COLO829 (cell line): Measurements from ENCODE around the gene DLG2.

Source experiments
- DNase-seq: peaks from one replicate; pipeline ENCODE4 v3.0.0; 2012; ENCODE audit warnings: low spot score

The DLG2 gene

DNA sequence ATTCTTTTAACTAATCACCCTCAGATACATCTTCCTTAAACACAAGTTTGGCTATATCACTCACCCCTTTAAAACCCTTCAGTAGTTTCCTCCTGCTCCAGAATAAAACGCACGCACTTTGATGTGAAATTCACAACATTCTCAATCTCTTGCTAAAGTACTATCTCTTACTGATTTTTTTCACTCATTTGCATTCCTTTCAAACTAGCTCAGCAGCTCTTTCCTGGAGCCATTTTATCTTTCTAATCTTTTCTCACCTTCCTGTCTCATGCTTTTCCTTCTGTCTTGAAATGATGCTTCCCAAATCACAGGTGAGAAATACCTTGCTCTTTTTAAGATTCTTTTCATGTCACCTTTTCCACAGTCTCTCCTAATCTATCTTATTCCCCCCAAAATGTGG is 1074.4 kb downstream of the DLG2 start:
- DNase-seq, result no peak

GRCh38 chr11:84549217-84549616 is 1077.9 kb downstream of the DLG2 start:
- DNase-seq, result no peak

GRCh38 chr11:84544566-84544965 is 1082.6 kb downstream of the DLG2 start:
- DNase-seq, result no peak

- DNase-seq, result no peak
Measured at GRCh38 chr11:84543367-84544159, 1083.6 kb downstream of the DLG2 start.

GRCh38 chr11:84541731-84542340 is 1085.3 kb downstream of the DLG2 start:
- DNase-seq, result no peak

DNA sequence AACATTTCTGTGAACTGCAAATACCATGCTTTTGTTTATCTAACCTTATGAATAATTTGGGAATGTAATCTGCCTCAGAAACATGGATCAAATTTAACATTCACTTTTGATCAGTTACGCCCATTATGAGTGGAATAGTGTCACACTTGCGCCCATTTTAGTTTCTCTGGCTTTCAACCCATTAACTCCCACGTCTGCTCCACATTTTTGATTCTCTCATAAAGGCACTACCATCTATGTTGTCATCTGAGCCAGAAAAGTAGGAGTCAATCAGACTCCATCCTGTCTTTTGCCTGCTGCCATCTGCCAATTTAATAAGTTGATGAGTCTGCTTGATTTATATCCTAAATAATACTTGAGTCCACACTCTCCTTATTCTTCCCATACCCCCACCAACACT is 1090.7 kb downstream of the DLG2 start:
- DNase-seq, result no peak

DNA sequence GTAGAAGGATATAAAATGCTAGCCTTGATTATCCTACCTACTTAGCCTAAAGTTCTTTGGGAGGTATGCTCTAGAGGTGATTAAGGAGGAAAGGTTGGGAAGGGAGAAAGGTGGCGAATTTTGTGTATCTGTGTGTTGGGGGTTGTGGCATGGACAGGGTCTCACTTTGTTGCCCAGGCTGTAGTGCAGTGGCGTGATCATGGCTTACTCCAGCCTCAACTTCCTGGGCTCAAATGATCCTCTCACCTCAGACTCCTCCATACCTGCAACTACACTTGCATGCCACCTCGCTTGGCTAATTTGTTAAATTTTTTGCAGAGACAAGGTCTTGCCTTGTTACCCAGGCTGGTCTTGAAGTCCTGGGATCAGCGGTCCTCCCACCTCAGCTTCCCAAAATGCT is 1094.8 kb downstream of the DLG2 start:
- DNase-seq, result no peak

- no peak for DNase-seq
Measured at GRCh38 chr11:84526250-84526649, 1100.9 kb downstream of the DLG2 start.

DNA sequence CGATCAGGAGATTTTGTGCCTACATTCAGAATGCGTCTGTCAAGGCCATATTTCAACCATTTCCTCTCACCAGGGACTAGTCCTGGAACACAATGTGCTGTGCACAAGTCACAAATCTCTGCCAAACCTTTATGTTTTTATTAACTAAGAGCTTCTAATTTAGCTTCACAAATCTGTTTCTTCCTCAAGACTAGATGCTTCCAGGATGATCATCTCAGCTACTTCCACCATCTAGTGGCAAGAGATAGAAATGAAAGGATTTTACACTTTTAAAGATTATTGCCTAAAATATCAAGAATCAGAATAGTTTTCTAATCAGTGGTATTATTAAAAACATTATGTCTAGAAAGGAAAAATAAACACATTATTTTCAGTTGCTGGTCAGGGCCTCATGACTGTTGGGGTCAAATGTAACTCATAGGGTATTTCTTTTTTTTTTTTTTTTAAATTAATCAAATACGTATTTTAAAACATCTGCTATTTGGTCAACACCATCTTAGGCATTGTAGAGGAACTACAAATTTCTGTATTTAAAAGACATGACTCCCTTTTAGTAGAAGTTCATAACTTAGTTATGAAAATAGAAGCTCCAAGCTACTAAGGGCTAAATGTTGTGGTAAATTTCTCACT is 1102.6 kb downstream of the DLG2 start:
- peak; percentile 33 for DNase-seq

DNA sequence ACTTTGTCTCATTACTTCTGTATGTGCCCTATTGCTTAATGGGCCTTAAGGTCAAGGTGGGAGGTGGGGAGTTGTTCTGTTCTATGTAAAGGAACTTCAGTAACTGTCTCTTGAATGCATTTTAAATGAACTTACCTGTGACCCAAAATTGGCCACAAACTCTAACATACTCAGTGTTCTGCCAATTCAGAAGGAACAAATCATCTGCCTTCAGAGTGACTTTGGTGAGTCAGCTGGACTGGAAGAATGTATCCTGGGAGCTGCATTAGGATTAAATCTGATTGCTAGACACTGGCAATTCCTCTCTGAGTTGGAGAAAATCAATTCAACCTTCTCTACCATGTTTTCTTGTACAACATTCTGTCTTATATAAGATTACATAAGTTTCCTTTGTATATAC is 1104.8 kb downstream of the DLG2 start:
- no peak for DNase-seq

DNA sequence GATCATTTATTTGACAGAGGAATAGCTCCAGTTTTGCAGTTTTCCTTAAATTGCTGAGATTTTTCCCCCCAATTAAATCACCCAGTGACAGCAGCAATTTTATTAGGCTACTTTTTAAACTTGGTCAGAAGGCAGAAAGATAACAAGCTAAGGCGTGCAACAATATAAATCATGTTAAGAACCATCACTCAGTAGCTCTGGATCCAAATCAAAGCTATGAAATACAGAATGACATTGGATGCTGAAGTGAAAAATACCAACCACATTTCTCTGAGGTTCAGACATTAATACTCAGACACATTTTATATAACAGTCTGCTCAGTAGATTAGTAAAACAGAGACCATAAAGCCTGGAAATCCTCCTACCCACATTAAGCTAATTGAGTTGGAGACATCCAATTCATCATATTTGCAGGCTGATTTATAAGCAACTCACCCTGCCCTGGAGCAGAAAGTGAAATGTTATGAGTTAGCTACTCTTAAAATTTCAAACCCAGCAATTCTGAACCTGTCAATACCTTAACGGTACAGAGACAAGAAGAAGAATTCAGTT is 1108.4 kb downstream of the DLG2 start:
- no peak for DNase-seq

DNA sequence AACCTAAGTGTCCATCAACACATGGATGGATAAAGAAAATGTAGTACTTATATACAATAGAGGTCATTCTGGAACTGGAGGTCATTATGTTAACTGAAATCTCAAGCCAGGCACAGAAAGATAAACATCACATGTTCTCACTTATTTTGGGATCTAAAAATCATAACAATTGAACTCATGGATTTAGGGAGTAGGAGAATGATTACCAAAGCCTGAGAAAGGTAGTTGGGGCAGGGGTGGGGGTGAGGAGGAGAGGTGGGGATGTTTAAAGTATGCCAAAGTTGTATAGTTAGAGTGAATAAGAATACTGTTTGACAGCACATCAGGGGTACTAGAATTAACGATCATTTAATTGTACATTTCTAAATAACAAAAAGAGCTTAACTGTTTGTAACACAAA is 1112.7 kb downstream of the DLG2 start:
- no peak for DNase-seq

GRCh38 chr11:84503503-84503902 is 1123.6 kb downstream of the DLG2 start:
- DNase-seq, result no peak

DNA sequence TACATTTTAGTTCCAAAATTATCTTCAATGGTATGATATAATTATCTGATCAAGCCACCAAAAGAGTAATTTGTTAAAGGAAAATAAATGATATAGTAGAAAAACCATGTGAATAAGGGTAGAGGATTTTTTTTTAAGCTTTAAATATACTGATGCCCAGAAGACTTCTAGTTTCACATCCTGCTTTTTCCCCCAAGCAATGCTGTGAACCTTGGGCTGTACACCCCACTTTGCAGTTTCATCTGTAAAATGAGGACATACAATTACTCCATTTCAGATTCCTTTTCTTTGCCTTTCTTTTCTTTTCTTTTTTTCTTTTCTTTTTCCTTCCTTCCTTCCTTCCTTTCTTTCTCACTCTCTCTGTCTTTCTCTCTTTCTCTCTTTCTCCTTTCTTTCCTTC is 1125.4 kb downstream of the DLG2 start:
- no peak for DNase-seq

GRCh38 chr11:84497981-84498411 is 1129.1 kb downstream of the DLG2 start:
- DNase-seq, result peak; percentile 15

- no peak for DNase-seq
Measured at GRCh38 chr11:84497181-84497580, 1130.0 kb downstream of the DLG2 start.

DNA sequence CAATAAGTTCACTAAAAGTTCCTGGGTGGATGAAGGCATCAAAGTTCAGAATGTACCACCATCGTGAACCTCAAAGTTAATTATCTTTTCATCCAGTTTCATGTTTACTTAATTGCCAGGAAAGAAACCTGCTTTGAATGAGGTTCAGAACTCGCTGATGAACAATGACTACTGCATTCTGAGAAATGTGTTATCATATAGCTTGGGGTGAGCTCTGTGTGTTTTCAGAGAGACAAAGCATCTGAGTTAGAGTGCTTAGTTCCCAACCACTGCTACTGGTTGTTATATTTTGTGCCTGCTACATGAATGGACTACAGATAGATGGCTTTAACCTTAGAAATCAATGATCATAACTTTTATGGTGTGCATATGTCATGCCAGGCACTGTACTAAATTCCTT is 1131.0 kb downstream of the DLG2 start:
- DNase-seq, result no peak

DNA sequence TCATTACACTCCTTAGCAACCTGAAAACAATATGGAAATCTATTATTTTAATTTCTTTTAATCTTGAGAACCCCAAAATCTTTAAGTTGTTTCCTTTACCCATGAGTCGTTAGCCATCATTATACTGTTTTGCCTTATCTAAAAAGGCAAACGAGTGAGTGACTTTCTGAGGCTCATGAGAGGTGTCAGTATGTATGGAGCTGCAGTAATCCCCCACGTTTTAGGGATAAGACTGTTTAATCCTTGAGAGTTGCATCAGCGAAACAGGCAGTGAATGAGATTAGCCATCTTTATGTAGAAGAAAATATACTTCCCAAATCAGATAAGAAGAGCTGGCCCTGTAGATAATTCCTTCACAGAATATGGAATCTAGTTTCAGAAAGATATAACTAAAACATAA is 1147.0 kb downstream of the DLG2 start:
- no peak for DNase-seq

GRCh38 chr11:84476581-84476980 is 1150.6 kb downstream of the DLG2 start:
- no peak for DNase-seq

DNA sequence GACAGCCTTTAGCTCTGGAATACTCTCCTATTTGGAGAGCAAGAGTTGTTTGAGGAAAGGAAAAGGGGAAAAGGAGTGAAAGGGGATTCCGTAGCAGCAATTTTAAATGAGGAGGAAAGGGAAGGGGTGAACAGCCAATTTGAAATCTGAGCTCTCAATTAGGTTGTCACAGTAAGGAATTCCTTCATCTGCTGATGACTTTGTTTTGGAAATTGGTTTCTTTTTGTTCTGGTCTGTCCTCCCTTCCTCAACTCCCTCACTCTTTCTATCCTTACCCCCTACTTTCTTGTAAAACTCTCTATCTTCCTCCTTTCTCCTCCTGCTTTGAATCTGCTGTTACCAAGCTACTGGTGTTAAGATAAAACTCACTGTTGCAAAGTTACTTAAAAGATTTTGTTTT is 1155.6 kb downstream of the DLG2 start:
- no peak for DNase-seq

DNA sequence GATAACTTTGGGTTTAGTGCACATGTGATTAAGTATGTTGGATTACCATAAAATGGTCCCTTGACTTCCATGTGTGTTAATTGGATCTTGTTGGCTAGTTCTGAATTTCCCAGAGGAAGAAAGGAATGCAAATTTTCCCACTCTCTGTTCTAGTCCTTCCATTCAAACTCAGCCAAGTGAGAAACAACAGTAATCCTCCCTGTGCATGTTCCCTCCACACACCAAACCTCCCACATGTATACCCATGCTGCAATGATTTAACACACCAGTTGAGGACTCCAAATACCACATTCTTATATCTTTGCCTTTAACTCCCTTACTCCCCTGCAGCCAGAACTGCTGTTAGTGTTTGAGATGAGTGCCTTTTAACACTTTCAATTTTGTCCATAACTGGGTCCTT is 1158.9 kb downstream of the DLG2 start:
- no peak for DNase-seq

DNA sequence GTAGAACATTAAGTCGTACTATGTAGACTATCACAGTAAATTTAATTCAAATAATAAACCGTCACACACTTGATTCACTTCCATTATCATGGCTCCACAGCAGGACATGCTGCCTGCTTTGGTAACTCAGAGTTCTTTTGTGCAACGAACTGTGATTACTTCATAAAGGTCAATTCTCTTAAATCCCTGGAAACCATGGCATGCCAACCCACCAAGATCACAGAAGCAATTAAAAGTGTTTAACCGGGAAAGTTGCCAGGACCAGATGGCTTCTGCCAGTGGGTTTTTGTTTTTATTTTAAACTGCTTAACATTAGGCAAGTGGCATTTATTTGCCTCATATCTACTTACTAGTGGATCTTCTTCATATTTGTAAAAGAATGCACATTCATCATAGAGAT is 1162.1 kb downstream of the DLG2 start:
- DNase-seq, result no peak

- DNase-seq, result no peak
Measured at GRCh38 chr11:84455691-84456090, 1171.5 kb downstream of the DLG2 start.
